HG03520 (cell line): Measurements from ENCODE around the gene CPAMD8.

Source experiments
- ATAC-seq: cut with Tn5 transposase; IDR thresholded peaks from one replicate; pipeline ENCODE4 v1.9.1; 2021; ENCODE audit warnings: mild to moderate bottlenecking, moderate library complexity; ENCODE audit not compliant: unreplicated experiment

Gene CPAMD8

DNA sequence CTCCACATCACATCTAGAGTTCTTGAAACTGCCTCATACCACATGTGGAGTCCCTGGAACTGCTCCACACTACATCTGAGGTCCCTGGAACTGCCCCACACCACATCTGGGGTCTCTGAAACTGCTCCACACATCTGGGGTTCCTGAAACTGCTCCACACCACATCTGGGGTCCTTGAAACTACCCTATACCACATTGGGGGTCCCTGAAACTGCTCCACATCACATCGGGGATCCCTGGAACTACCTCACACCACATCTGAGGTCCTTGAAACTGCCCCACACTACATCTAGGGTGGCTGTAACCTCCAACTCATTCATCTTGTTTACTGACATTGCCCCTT lies 104.0 kb downstream of the CPAMD8 start:
- ATAC-seq = no peak

DNA sequence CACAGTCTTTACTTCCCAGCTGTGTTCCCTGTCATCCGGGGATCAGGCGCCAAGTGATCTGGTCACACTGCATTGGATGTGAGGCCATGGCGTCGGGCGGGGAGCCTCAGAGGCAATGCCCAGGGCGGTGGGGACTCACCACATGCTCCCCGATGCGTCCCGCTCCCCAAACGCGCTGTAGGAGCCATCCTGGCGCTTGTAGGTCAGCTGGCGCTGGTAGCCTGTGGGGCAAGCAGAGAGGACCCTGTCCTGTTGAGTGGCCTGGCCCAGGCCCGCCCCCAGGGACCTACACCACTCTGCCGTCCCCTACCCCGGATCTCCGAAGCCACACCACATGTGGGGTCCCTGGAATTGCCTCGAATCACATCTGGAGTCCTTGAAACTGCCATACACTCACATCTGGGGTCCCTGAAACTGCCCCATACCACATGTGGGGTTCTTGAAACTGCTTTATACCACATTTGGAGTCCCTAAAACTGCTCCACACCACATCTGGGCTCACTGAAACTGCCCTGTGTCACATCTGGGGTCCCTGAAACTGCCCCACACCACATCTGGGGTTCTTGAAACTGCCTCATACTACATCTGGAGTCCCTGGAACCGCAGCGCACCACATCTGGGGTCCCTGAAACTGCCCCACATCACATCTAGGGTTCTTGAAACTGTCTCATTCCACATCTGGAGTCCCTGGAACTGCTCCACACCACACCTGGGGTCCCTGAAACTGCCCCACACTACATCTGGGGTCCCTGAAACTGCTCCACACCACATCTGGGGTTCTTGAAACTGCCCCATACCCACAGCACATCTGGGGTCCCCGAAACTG lies 104.6 kb downstream of the CPAMD8 start:
- ATAC-seq = no peak

DNA sequence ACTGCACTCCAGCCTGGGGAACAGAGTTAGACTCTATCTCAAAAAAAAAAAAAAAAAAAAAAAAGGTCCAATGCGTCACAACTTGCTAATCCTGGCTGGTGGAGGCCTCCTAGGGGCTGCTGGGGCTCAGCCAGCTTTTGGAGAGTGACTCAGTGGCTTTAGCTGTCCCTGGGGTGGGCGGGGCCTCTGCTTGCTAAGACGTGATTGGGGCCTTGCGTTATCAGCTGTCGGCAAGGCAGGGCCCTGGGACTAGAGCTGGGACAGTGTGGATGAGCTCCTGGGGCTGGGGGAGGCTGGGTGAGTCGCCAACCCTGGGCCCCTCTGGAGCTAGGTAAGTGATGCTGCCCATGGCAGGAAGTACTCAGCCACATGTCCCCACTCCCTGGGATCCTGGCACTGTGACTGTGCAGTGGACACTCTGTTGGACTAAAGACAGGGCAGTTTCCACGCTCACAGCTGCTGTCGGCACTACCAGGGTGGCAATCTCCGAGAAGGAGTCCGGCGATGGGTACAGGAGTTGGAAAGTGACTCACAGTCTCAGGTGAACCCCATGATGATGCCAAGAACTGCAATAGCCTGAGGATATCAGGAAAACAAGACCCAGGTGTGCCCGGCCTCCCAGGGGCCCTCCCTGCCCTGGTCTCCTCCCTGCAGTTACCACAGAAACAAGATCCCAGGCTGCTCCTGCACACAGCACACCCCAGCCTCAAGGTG lies 105.6 kb downstream of the CPAMD8 start:
- no peak for ATAC-seq

DNA sequence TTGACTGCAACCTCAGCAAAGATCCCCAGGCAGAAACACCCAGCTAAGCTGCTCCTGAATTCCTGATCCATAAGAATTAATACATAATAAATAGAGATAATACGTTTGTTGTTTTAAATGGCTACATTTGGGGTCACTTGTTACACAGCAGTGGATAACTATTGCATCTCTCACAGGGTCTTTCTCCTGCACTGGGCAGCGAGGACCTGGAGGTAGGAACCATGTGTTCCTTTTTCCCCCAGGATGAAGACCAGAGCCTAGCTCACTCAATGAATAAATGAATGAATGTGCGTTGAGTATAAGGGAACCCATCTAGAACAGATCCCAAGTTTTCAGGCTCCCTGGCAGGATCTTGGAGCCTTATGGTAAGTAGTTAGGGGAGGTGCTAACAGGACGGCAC lies 107.1 kb downstream of the CPAMD8 start:
- ATAC-seq = no peak

DNA sequence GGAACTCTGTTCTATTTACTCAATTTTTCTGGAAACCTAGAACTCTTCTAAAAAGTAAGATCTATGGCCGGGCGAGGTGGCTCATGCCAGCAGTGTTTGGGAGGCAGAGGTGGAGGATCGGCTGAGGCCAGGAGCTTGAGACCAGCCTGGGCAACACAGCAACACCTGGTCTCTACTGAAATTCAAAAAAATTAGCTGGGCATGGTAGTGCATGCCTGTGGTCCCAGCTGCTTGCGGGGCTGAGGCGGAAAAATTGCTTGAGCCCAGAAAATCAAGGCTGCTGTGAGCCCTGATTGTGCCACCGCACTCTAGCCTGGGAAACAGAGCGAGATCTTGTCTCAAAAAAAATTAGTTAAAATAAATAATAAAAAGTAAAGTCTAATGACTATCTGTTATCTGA lies 109.2 kb downstream of the CPAMD8 start:
- ATAC-seq = no peak

- no peak for ATAC-seq
Observed at GRCh38 chr19:16915734-16916133, 110.9 kb downstream of the CPAMD8 start.

DNA sequence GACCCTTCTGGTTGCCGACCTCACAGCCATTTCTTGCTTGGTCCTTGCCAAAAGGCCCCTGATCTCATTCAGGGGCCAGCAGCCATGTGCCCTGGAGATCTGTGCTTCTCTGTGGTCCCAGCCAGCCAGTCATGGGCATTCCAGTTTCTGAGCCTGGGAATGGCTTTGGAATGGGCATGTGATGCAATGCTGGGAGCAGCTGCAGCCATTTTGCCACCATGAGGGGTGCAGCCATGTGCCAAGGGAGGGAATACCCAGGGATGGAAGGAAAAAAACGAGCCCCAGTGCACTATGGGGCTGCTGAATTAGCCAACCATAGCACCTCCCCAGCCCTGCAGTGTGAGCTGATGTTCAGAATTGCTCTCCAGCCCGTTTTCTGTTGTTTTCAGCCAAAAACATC lies 111.5 kb downstream of the CPAMD8 start:
- no peak for ATAC-seq

DNA sequence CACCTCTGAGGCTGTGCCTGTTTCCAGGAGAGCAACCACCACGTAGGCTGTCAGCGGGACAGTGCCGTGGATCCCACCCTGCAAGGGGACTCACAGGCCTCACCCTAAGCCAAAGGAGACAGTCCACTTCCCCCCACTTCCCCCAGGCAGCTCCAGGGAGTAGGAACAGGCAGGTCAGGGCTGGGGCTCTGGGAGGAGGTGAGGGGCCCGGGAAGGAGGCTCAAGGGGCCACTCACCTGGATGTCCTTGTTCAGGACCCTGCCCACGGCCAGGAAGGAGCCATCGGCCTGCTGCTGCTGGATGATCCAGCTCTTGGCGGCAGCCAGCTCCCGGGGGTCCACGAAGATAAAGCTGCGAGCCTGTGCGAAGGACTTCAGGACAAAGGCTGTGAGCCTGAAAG lies 112.2 kb downstream of the CPAMD8 start:
- ATAC-seq = no peak

GRCh38 chr19:16912780-16913179 lies 113.8 kb downstream of the CPAMD8 start:
- ATAC-seq = no peak

DNA sequence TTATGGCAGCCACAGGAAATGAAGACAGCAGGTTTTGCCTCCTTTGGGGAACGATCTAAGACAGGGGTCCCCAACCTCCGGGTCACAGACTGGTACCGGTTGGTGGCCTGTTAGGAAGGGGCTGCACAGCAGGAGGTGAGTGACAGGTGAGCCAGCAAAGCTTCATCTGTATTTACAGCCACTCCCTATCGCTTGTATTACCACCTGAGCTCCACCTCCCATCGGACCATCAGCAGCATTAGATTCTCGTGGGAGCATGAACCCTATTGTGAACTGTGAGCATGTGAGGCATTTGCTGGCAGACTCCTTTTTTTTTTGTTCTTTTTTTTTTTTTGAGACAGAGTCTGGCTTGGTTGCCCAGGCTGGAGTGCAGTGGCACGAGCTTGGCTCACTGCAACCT lies 115.6 kb downstream of the CPAMD8 start:
- ATAC-seq = no peak

DNA sequence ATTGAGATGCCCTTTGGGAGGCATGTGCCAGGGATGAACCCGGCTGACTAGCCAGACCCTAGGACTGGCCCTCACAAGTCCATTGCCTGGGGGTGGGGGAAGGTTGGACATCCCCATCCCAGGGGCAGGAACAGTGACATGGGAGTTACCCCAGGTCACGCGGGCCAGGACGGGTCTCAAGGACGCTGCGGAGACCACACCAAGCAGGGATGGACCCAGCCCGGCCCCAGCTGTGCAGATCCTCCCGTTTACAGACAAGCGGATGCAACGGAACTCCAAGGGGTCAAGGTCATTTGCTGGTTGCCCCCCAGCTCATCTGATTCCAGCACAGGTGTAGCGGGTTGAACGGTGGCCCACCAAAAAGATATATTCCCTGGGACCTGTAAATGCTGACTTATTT lies 117.9 kb downstream of the CPAMD8 start:
- ATAC-seq = no peak

GRCh38 chr19:16904599-16904998 lies 122.0 kb downstream of the CPAMD8 start:
- ATAC-seq = no peak

DNA sequence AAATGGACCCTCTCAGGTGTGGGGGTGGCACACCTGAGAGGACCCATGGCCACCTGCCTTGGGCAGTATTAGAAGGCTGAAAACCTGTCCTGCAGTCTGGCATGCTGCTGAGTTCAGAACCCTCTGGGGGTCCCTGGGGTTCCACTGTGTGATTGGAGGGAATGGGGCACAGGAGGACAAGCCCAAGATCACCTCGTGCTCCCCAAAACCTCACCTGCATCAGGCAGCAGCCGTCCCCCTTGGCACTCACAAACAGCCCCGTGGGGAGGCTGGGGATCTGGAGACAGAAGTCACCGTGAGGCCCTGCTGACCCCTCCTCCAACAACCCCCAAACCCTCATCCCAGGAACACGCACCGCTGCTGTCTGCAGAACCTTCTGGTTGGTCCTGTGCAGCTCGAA lies 123.3 kb downstream of the CPAMD8 start:
- ATAC-seq = no peak

DNA sequence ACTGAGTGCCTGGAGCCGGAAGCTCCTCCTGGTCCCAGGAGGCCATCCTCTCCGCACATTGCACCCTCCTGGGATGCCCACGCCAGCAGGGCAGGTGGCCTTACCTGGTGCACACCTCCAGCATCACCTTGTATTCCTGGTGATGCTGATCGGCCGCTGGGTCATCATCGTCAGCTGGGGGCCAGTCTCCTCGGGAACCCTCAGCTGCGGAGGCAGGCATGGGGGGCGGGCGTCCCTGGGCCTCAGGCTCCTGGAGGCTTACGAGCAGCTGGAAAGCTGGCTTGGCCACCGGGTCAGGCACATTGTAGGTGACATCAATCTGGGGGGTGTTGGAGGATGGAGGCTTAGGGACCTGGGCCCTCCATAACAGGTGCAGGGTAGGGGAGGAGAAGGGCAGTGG lies 124.1 kb downstream of the CPAMD8 start:
- ATAC-seq = no peak

GRCh38 chr19:16901491-16902175 lies 125.0 kb downstream of the CPAMD8 start:
- no peak for ATAC-seq

GRCh38 chr19:16899566-16900075 lies 127.0 kb downstream of the CPAMD8 start:
- no peak for ATAC-seq

GRCh38 chr19:16898361-16899015 lies 128.1 kb downstream of the CPAMD8 start:
- ATAC-seq = no peak

DNA sequence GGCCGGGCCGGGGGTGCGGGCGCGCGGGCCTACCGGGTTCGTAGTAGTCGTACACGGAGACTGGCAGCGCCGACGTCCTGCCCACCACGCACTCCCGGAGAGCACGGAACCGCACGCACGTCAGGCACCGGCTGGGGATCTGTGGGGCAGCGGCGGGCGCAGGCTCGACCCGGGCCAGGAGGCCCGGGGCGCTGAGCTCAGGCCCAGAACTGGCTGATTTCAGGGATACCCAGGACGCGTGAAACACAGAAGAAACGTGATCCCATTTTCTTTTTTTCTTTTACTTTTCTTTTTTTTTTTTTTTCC lies 128.8 kb downstream of the CPAMD8 start:
- no peak for ATAC-seq

GRCh38 chr19:16897029-16897855 lies 129.4 kb downstream of the CPAMD8 start:
- peak; percentile 37 for ATAC-seq
